HG02840 (cell line): ENCODE data around the gene TERB1.
A peak's percentile ranks its signal among the peaks of the same experiment; 100 is the strongest.
"Not testable (repeated sequence)": the region's sequence is repeated elsewhere in the genome, so short reads cannot be mapped to it uniquely, and the experiment has no call there.

Source experiments
- ATAC-seq: cut with Tn5 transposase; IDR thresholded peaks from one replicate; pipeline ENCODE4 v1.9.1; 2021; ENCODE audit warnings: mild to moderate bottlenecking, moderate library complexity, moderate number of reproducible peaks; ENCODE audit not compliant: unreplicated experiment, low FRiP score

The TERB1 gene

DNA sequence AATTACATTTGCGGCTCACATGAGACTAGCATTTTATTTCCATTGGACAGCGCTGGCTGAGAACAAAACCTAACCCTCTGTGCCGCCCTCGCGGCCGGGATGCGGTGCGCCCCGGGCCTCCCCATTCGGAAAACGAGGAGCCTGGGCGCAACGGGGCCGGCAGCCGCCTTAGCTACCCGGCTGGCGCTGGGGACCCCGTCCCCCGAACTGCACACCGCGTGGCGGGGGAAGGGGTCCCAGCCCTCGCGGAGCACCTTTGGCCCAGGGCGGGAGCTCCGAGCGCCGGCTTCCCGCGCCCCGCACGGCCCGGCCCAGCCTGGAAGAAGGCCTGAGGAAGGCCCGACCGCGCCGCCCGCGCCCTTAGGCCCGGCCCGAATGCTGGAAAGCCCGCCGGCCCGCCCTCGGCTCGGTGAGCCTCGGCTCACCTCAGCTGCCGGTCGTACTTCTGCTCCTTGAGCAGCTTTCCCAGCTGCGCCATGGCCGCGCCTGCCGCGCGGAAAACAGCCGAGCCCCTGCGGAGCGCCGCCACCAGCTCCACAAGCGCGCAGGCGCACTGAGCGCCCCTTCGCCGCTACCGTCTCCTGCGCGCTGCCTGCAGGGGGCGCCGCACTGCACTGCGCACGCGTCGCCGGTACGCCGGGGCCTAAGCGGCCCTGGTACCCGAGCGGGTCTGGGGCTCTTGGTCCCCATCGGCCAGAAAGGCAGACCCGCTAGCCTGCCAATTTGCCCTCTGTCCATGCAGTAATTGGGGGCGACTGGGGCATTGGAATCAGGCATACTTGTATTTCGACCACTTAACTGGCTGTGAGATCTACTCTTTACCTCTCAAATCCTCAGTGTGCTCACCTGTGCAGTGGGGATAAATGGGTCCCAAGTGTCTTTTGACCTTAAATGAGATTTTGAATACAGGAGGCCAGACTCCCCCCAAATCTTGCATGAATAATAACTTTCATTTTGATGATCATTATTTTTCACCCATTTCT, 29.3 kb upstream of the TERB1 start, which contains the start of gene NAE1:
NAE1 (minus strand) TSS at position 555 of the 983 bp plus-strand sequence; CDS start at position 478, 77 bp downstream.
- ATAC-seq = peak; percentile 87

DNA sequence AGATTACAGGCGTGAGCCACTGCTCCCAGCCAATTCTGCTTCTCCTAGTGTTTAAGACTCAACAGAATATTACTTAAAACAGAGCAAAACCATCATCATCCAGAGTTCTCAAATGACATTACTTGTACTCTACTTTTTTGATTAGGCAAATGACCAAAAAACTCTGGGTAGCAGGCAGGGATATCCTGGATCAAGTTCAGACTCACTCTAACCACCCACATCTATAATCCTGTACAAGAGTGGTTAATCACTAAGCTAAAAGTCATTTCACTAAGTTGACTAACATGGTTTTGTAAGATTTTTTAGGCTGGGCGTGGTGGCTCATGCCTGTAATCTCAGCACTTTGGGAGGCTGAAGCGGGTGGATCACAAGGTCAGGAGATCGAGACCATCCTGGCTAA, 22.6 kb upstream of the TERB1 start:
- ATAC-seq = no peak

DNA sequence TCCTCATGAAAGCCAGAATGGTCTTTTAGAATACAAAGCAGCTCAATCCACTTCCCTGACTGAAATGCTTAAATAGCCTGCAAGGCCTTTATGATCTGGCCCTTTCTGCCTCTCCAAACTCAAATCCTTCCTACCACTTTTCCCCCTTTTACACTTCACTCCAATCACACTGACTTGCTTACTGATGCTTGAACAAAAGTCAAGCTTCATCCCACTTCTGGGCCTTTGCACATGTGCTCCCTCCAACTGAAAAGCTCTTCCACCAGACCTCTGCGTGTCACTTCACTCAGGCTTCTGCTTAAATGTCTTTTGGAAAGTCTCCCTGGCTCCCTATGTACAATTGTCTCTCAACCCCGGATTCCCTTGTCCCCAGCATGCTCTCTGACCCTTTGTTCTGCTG, 13.3 kb upstream of the TERB1 start:
- ATAC-seq = no peak

DNA sequence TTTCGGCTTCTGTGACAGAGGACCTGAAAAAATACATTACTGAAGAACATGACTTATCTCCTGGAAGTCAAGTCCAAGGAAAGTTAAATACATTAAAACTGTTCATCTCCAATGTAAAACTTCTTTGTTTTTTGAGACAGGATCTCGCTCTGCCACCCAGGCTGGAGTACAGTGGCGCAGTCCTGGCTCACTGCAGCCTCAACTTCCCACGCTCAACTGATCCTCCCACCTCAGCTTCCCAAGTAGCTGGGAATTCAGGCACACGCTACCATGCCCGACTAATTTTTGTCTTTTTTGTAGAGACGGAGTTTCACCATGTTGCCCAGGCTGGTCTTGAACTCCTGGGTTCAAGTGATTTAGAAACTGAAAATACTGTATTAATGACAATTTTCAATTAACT, 9.7 kb upstream of the TERB1 start:
- no peak for ATAC-seq

DNA sequence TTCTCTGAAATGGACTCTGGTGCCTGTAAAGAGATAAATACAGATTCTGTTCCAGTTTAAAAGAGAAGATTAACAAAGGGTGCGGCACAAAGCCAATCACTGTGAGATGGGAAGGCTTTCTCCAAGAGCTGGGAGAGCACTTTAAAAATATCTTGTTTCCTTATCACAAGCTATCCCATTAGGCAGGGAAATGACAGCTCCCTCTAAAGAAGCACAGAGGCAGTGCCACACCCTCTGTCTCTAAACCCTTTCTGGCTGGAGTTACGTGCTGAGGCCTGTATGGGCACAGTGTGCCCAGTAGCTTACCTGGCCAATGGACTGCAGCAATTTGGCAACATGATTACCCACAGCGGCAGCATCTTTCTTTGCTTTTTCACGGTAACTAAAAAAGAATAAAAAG, 9.0 kb upstream of the TERB1 start:
- ATAC-seq = no peak

DNA sequence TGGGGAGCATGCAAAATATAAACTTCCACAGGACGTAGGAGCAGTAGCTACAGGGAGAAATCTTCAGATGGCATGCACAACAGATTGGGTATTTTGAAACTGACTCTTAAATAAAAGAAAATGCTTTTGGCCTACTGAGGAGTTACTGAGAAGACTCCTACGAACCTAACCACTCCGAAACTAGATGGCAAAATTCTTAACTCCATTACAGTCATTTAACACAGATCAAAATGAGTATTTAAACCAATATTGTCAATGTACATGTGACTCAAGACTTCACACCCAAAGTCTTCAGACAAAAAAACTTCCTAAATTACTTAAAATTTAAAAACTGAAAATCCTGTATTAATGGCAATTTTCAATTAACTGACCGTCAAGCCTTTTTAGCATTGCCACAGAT, 8.4 kb upstream of the TERB1 start:
- ATAC-seq = no peak

DNA sequence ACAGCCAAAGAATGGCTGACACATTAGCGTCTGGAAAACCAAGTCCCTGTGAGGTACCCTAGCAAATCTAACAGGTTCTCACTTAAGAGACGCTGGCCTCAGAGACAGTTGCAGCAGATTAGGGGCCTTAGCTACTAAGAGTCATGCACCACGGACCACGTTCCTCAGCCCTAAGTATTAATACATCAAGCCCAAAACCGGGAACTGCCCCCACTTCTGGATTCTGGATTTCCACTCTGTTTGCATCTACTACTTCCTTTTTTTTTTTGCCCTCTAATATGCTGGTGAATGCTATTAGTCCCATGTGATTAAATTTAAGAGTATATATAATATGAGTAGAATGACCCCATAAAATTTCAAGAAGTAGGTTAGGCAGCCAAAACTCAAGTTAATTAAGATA, 775 bp upstream of the TERB1 start:
- ATAC-seq = no peak

DNA sequence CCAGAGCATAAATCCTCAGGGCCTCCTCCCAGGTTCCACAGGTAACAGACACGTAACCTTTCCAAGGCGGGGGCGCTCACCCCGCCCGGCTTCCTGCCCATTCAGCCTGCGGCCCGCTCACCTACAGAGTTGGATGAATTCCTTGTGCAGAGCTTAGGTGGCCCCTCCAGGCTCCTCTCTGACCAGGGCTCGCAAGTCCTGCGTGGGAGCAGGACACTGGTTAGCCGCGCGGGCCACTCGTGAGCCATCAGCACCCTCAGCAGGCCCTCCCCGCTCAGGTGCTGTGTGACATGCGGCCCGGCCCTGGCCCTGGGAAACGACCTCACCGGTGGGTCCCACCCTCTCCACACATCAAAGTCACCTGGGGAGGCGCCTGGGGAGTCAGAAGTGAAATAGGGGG, 528 bp downstream of the TERB1 start:
- no peak for ATAC-seq

DNA sequence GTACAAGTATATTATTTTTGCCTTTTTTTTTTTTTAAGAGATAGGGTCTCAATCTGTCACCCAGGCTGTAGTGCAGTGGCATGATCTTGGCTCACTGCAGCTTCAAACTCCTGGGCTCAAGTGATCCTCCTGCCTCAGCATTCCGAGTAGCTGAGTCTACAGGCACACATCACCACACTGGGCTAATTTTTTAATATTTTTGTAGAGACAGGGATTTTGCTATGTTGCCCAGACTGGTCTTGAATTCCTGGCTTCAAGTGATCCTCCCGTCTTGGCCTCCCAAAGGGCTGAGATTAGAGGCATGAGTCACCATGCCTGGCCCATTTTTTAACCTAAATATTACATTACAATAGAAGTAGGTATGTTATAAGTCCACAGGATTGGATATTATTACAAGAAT, 3.2 kb downstream of the TERB1 start:
- ATAC-seq = no peak

DNA sequence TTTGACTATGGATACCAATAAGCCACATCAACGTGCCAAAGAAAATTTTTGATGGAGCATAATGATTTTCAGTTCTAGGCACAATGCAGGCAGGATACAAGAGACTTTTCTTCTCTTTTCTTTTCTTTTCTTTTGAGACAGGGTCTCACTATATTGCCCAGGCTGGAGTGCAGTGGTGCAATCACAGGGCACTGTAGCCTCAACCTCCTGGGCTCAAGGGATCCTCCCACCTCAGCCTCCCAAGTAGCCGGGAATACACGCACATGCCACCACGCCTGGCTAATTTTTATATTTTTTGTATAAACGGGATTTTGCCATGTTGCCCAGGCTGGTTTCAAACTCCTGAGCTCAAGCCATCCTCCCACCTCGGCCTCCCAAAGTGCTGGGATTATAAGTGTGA, 7.4 kb downstream of the TERB1 start:
- not testable (repeated sequence) for ATAC-seq

DNA sequence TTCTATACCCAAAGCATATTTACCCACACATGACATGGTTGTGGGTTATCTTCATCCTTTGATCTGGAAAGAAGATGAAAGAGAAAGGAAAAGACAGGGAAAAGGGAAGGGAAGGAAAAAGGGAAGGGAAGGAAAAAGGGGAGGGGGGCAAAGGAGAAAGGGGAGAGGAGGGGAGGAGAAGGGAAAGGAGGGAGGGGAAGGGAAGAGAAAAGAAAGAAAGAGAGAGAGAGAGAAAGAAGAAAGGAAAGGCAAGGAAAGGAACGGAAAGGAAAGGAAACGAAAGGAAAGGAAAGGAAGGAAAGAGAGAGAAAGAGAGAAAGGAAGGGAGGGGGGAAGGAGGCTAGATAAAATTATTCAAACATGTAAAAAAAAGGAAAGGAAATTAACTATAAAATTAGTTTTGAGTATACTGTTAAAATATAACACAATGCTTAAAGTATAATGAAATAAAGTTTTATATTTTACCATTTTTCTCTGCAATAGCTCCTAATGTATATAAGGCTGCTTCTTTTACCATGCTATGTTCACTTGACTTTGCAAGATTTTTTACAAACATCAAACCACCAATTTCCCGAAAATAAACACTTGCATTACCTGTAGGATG, 11.2 kb downstream of the TERB1 start:
- no peak for ATAC-seq

DNA sequence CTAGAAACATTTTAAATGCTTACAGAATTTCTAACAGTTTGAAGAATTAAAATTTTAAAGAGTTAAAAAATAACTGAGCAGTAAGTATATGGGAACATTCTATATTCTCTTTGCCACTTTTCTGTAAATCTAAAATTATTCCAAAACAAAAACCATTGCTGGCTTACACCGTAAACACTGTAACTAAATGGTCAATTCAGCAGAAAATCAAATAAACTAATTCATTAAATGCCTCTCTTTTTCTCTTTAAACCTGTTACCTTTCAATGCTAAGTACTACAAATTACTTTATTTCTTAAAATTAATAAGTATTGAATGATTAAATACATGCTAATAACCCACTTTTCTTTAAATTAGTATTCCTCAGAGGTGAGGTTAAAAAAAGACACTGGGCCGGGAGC, 14.0 kb downstream of the TERB1 start:
- no peak for ATAC-seq

DNA sequence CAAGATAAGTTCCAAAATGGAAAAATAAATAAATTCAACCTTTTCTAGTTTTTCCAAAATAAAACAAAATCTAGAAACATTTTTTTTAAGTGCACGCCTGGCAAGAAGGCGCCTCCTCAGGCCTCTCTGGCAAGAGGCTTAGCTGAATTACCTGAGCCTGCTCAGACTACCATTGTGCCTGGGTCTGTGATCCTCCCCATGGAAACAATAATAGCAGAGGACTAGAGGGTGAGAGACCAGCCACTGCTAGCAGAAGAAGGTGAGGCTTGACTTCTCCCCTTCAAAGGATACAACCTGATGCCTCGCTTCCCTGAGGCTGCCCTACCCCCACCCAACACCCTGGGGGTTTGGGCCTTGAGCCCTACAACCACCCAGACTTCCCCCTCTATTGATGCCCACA, 14.8 kb downstream of the TERB1 start:
- no peak for ATAC-seq

DNA sequence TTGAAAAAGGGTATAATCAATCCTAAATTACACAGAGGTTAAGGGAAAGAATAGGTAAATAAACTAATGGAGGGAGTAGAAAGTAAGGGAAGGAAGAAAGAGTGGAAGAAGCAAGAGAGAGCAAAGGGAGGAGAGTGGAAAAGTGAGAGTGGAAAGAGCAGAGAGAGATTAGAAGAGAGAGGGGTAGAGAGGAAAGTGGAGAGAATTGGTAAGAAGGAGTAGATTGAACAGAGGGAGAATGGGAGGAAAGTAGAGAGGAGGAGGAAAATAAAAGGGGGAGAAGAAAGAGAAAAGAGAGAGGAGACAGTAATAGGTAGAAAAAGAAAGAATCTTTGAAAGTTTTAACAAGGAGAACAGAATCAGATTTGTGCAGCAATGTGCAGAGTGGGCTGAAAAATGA, 24.9 kb downstream of the TERB1 start:
- ATAC-seq = no peak

DNA sequence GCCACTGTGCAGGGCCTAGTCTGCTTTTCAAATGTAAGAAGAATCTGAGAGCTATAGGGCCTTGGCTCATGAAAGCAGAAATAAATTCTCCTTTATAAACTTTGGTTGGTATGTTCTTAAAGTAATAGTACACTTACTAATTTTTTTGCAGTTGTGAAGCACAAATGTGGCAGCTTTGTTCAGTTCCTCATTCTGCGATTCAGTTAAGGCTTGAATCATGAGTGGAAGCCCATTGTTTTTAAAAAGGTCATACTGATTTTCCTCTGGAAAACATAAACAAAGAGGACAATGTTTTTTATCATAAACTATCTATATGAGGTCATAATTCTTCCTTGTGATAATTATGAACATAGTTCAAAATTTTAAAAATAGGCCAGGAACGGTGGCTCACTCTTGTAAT, 26.4 kb downstream of the TERB1 start:
- no peak for ATAC-seq

DNA sequence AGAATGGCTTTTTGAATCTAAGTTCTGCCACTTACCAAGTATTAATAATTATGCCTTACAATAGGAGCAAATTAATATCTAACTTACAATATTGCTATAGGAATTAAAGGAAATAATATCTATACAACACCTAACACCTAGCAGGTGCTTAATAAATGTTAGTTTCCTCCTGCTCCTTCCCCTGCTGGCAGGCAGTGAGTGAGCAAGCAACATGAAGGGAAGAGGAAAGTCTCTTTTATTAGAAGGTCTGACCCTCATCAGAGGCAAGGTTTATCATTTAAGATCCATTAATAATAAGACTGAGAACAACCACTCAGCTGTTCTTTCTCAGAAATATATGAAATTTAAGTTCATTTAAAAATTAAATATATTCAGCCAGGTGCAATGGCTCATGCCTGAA, 43.3 kb downstream of the TERB1 start:
- ATAC-seq = no peak

DNA sequence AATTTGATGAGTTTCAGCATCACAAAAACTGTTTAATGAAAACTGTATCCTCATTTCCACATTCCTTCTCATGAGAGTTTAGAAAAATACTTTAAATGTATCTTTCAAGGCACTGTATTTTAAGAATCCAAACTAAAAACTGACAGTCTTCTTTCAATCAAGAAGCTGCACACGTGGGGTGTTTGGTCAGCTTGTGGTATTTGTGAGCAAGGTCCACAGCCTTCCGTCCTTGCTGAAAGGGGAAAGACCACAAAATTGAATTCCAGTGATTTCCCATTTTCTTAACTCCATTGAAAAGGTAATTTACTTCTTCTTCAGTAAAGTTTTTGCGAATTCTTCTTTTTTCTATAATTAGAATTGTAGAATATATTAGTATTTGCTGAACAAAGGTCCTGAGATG, 46.6 kb downstream of the TERB1 start:
- ATAC-seq = no peak

DNA sequence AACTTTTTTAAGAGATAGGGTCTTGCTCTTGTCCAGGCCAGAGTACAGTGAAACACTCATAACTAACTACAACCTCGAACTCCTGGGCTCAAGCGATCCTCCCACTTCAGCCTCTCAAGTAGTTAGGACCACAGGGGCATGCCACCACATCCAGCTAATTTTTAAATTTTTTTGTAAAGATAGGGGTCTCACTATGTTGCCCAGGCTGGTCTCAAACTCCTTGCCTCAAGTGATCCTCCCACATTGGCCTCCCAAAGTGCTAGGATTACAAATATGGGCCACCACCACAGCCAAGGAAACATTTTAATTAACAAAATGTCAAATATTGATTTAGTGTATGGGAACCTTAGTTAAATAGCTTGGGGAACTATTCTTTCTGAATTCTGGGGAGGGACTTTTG, 47.2 kb downstream of the TERB1 start:
- no peak for ATAC-seq

DNA sequence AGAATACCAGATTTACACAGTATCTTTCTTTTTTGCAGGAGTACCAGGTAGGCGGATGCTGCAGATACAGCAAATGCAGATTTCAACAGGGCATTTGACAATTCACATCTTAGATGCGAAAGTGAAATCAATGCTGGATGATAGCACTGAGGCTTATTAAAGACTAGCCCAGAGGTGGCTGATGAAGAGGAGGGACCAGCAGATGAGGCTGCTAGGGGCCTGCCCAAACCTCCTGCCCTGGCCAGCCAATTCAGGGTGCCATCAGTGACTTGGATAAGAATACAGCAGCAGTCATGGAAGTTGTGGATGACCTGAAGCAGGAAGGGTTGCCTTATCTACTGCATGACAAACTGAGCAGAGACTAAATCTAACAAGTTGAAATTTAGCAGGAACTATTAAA, 48.4 kb downstream of the TERB1 start:
- no peak for ATAC-seq

DNA sequence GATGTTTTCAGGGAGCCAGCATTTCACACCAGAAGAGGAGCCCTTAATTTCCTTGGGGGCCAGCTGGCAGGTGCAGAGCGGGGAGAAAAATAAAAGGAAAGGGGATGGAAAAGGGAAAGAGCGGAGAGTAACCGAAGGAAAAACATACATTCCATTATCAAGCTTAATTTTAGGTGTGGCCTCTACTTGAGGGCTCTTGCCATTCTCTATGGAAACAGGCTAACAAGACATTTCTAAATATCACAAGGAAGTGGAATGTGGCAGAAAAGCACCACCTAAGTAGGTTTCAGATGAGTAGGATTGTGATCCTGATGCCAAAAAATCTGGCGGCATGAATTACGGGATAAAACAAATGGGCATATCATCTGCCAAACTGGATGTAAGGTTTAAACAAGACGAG, 49.0 kb downstream of the TERB1 start:
- ATAC-seq = no peak

DNA sequence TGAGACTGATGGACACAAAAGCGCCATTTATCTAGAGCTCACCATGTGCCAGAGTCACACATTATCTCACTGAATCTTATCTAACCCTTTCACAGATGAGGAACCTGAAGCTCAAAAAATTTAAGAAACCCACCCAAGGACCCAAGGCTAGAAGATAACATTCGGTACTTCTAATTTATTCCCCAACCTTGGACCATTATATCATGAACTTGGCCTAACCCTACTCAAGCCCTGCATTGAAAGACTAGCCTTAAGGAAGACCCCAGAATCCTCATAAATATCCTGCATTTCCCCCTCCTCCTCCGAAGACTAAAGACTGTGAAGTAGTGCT, 49.4 kb downstream of the TERB1 start:
- ATAC-seq = no peak
